Tibial nerve (tissue), 4 donors: ENCODE measurements around the gene NPHP3. TPM values are rescaled to one million over a fixed set of nuclear protein-coding genes. Genes with fewer than 3 reads are reported as not detected.

Source experiments
- DNase-seq, 2 donors: peaks; one replicate each; pipeline ENCODE4 v3.0.0-alpha.2; 2019; ENCODE audit warnings: low spot score in 2 of 2
- H3K27ac ChIP-seq, 4 donors: fragments of 200-600 bp; sonication (generic) in 3 of 4; one replicate each; pipeline ENCODE4 v1.5.1; 2017 to 2019; ENCODE audit warnings: mild to moderate bottlenecking in 1 of 4
- H3K27me3 ChIP-seq, 2 donors: fragments of 200-600 bp; sonication (generic) in 1 of 2; one replicate each; pipeline versions ENCODE4 v1.5.1 to v1.6.0; 2017 to 2019
- H3K36me3 ChIP-seq, 3 donors: fragments of 200-600 bp; sonication (generic); one replicate each; pipeline ENCODE4 v1.5.1; 2018 to 2019
- H3K4me1 ChIP-seq, 4 donors: fragments of 200-600 bp; sonication (generic) in 3 of 4; one replicate each; pipeline ENCODE4 v1.5.1; 2017 to 2019
- H3K4me3 ChIP-seq, 4 donors: fragments of 200-600 bp; sonication (generic) in 3 of 4; one replicate each; pipeline ENCODE4 v1.5.1; 2017 to 2019; ENCODE audit warnings: mild to moderate bottlenecking in 1 of 4, moderate library complexity in 1 of 4
- H3K9me3 ChIP-seq, 4 donors: fragments of 200-600 bp; sonication (generic) in 3 of 4; one replicate each; pipeline ENCODE4 v1.5.1; 2017 to 2019
- EP300 ChIP-seq, 2 donors: sonication (generic); formaldehyde crosslinking; IDR thresholded peaks; one replicate each; pipeline ENCODE4 v1.6.1; 2017; ENCODE audit warnings: antibody characterized with exemption in 2 of 2, mild to moderate bottlenecking in 1 of 2
- POLR2A ChIP-seq, 2 donors: fragments of 450-650 bp; IDR thresholded peaks; one replicate each; pipeline ENCODE4 v1.6.1; 2017; ENCODE audit warnings: antibody characterized with exemption in 2 of 2, mild to moderate bottlenecking in 2 of 2, moderate library complexity in 2 of 2
- WGBS, 2 donors: methylation state at CpG; one replicate each; pipeline ENCODE4 v1.1.5; 2018; 5-methylcytosine and 5-hydroxymethylcytosine counted together
- total RNA-seq, 4 donors: library from RNA; depleted of rRNA; stranded (reverse); fragments of >200 nt; gene quantifications; one replicate each; pipeline ENCODE4 v1.1.0, GENCODE V29; 2016
- TF ChIP-seq, protein P1 (sequence below), 5 experiments: fragments of 200-600 bp in 3 of 5; fragments of 450-650 bp in 2 of 5; sonication (generic) in 3 of 5; IDR thresholded peaks; one replicate each; pipeline ENCODE4 v1.5.1; 2016 to 2019; ENCODE audit warnings: antibody characterized with exemption in 5 of 5, mild to moderate bottlenecking in 3 of 5, moderate library complexity in 2 of 5

The NPHP3 gene
- total RNA-seq, 4 donors from 2014 or later = 52.2 to 92.9 (median 69.4) TPM

DNA sequence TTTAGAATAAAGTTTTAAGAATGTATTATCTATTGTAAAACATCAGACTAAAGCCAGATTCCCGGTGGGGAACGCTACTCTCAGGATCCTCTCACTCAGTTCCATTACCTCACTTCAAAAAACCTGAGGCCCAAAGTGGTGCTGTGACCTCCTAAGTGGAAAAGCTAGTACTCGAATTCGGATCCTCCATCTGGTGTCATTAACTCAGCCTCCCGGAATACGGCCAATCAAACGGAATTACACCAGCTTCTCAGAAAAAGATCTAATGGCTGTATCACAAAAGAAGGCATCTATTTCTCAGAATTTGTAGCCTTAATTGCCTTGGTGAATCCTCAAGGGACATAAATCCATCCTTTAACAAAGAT, 63.2 kb downstream of the NPHP3 start:
- H3K4me3 ChIP-seq = peak overlapping the region; percentile 66 to 92 (median 80)
- WGBS, 2 donors = 4 to 6% methylated on average over 7 of the region's 7 CpGs
- peaks cover 0 to 38% (median 16%) of the 10 kb centered on the region in 4 donors for H3K4me1 ChIP-seq
- TF ChIP-seq, protein P1, sequence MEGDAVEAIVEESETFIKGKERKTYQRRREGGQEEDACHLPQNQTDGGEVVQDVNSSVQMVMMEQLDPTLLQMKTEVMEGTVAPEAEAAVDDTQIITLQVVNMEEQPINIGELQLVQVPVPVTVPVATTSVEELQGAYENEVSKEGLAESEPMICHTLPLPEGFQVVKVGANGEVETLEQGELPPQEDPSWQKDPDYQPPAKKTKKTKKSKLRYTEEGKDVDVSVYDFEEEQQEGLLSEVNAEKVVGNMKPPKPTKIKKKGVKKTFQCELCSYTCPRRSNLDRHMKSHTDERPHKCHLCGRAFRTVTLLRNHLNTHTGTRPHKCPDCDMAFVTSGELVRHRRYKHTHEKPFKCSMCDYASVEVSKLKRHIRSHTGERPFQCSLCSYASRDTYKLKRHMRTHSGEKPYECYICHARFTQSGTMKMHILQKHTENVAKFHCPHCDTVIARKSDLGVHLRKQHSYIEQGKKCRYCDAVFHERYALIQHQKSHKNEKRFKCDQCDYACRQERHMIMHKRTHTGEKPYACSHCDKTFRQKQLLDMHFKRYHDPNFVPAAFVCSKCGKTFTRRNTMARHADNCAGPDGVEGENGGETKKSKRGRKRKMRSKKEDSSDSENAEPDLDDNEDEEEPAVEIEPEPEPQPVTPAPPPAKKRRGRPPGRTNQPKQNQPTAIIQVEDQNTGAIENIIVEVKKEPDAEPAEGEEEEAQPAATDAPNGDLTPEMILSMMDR (IDR thresholded peaks at IDR 0.05) = no peak
- no peak for TF ChIP-seq EP300 (IDR thresholded peaks at IDR 0.05)
- TF ChIP-seq POLR2A (IDR thresholded peaks at IDR 0.05) = no peak
- peak overlapping the region; percentile 81 to 96 (median 92) for H3K27ac ChIP-seq
- H3K36me3 ChIP-seq = no peaks in the 10 kb centered on the region
- peak in 1 of 2 donors; percentile 17 for DNase-seq
- H3K27me3 ChIP-seq = no peaks in the 10 kb centered on the region
- H3K9me3 ChIP-seq = no peaks in the 10 kb centered on the region

GRCh38 chr3:132657869-132658747, 64.1 kb downstream of the NPHP3 start:
- no peaks in the 10 kb centered on the region for H3K36me3 ChIP-seq
- no peak for TF ChIP-seq EP300 (IDR thresholded peaks at IDR 0.05)
- TF ChIP-seq, protein P1 (IDR thresholded peaks at IDR 0.05) = no peak
- no peak for TF ChIP-seq POLR2A (IDR thresholded peaks at IDR 0.05)

DNA sequence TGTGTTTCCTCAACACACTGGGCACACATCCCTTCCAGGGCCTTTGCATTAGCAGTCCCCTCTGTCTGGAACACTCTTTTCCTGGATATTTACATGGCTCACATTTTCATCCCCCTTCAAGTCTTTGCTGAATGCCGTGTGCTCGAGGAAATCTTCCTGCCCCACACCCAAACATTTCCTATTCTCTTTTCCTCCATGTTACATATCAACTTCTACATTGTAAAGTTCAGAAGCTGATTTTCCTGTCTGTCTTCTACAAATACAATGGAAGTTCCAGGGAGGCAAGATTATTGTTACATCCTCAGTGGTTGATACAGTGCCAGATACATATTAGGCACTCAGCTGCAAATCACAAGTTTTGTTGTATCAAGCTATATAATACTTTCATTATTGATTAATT, 66.7 kb downstream of the NPHP3 start:
- H3K4me3 ChIP-seq = no peak overlapping the region
- H3K9me3 ChIP-seq = no peaks in the 10 kb centered on the region
- H3K27me3 ChIP-seq = no peaks in the 10 kb centered on the region
- H3K27ac ChIP-seq = no peak overlapping the region
- H3K4me1 ChIP-seq = peaks cover 0 to 32% (median 5%) of the 10 kb centered on the region in 4 donors
- WGBS, 2 donors = 72 to 85% methylated on average over 2 of the region's 2 CpGs
- TF ChIP-seq POLR2A (IDR thresholded peaks at IDR 0.05) (no peak), EP300 (IDR thresholded peaks at IDR 0.05) (no peak)
- TF ChIP-seq, protein P1 (IDR thresholded peaks at IDR 0.05) = no peak
- DNase-seq = no peak
- H3K36me3 ChIP-seq = no peaks in the 10 kb centered on the region

More at GRCh38 chr3:132657869-132658747, 64.1 kb downstream of the NPHP3 start:
- no peak for DNase-seq
- H3K4me3 ChIP-seq = peak overlapping the region in 2 of 4 donors; percentile 66 to 78
- H3K27ac ChIP-seq = peak overlapping the region in 3 of 4 donors; percentile 87 to 96 (median 96)
- H3K9me3 ChIP-seq = no peaks in the 10 kb centered on the region
- no peaks in the 10 kb centered on the region for H3K27me3 ChIP-seq
- peaks cover 0 to 43% (median 18%) of the 10 kb centered on the region in 4 donors for H3K4me1 ChIP-seq
- WGBS, 2 donors = 84 to 87% methylated on average over 8 of the region's 8 CpGs

DNA sequence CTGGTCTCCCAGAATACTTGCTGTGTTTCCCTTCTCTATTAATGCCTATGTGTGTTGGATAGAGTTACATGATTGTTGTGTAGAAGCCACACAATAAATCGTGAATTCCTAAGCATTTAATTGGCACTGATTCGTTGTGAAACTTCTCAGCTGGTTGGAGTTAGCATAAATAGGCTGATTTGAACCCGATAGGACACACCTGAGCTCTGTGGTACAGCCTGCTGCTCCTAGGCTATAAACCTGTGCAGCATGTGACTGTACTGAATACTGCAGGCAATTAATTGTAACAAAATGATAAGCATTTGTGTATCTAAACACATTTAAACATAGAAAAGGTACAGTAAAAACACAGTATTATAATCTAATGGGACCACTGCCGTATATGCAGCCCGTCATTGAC, 67.5 kb downstream of the NPHP3 start:
- TF ChIP-seq POLR2A (IDR thresholded peaks at IDR 0.05) (no peak), EP300 (IDR thresholded peaks at IDR 0.05) (no peak)
- TF ChIP-seq, protein P1 (IDR thresholded peaks at IDR 0.05) = no peak
- peaks cover 0 to 36% (median 5%) of the 10 kb centered on the region in 4 donors for H3K4me1 ChIP-seq
- WGBS, 2 donors = 80 to 87% methylated on average over 5 of the region's 5 CpGs
- no peak overlapping the region for H3K4me3 ChIP-seq
- no peak for DNase-seq
- H3K9me3 ChIP-seq = no peaks in the 10 kb centered on the region
- no peaks in the 10 kb centered on the region for H3K36me3 ChIP-seq
- H3K27me3 ChIP-seq = no peaks in the 10 kb centered on the region
- no peak overlapping the region for H3K27ac ChIP-seq

- DNase-seq = no peak
Observed at GRCh38 chr3:132654190-132654589, 68.0 kb downstream of the NPHP3 start.

More at GRCh38 chr3:132654190-132654589, 68.0 kb downstream of the NPHP3 start:
- H3K4me1 ChIP-seq = peaks cover 0 to 36% (median 5%) of the 10 kb centered on the region in 4 donors
- no peak overlapping the region for H3K27ac ChIP-seq
- WGBS, 2 donors = 94 to 96% methylated on average over 2 of the region's 2 CpGs
- TF ChIP-seq EP300 (IDR thresholded peaks at IDR 0.05) (no peak), POLR2A (IDR thresholded peaks at IDR 0.05) (no peak)
- TF ChIP-seq, protein P1 (IDR thresholded peaks at IDR 0.05) = no peak
- no peaks in the 10 kb centered on the region for H3K27me3 ChIP-seq
- no peak overlapping the region for H3K4me3 ChIP-seq
- H3K36me3 ChIP-seq = no peaks in the 10 kb centered on the region
- H3K9me3 ChIP-seq = no peaks in the 10 kb centered on the region
